Pancreas (tissue), 10 donors: ENCODE measurements around the gene CCDC187. TPM values are rescaled to one million over a fixed set of nuclear protein-coding genes. Genes with fewer than 3 reads are reported as not detected.
A peak's percentile ranks its signal among the peaks of the same experiment; 100 is the strongest.

ENCODE experiments used
- ATAC-seq, 4 donors: fragments of 200-7000 bp; cut with Tn5 transposase; one replicate each; pipeline versions ENCODE4 v1.8.0 to v1.9.1; 2020; ENCODE audit warnings: mild to moderate bottlenecking in 4 of 4, moderate library complexity in 4 of 4
- DNase-seq, 6 donors: peaks; one replicate each; pipeline ENCODE4 v3.0.0-alpha.2; 2020
- FAIRE-seq: peaks from 2 replicates; lab custom pipeline; 2012; peaks lifted over from hg19 to GRCh38; lab: Jason Lieb, UNC
- H3K27ac ChIP-seq, 4 donors: fragments of 200-600 bp; sonication (generic); 1 replicate in 3 of 4; 2 replicates in 1 of 4; pipeline versions ENCODE4 v1.5.0 to v1.8.0; 2020
- H3K27me3 ChIP-seq, 4 donors: fragments of 200-600 bp; one replicate each; pipeline ENCODE4 v1.8.0; 2021
- H3K36me3 ChIP-seq, 3 donors: fragments of 200-600 bp; sonication (generic) in 1 of 3; one replicate each; pipeline versions ENCODE4 v1.5.0 to v1.8.0; 2020 to 2021
- H3K4me1 ChIP-seq, 3 donors: fragments of 200-600 bp; one replicate each; pipeline ENCODE4 v1.8.0; 2021
- H3K4me3 ChIP-seq, 4 donors: fragments of 200-600 bp; sonication (generic) in 2 of 4; one replicate each; pipeline versions ENCODE4 v1.5.0 to v1.8.0; 2020 to 2021
- H3K9me3 ChIP-seq, 4 donors: fragments of 200-600 bp; one replicate each; pipeline ENCODE4 v1.8.0; 2021
- WGBS, 2 donors: extraction: QIAGEN DNeasy Blood & Tissue Kit; methylation state at CpG; one replicate each; pipeline ENCODE4 v1.1.7; 2013; 5-methylcytosine and 5-hydroxymethylcytosine counted together
- intact Hi-C, 3 donors: fragments of 100-400 bp; cut with DNase I; formaldehyde crosslinking; loops; one replicate each; pipeline versions ENCODE4 v1.11.1 to v1.14.2; 2022
- polyA plus RNA-seq, 2 donors: library from polyadenylated mRNA; stranded (reverse); fragments of 200-250 nt; gene quantifications; one replicate each; pipeline ENCODE4 v1.2.3, GENCODE V29; 2013
- total RNA-seq, 6 donors: library from RNA; stranded (reverse); fragmentation: NEBNext Ultra II Directional in 4 of 6; extraction: Animal tissue kit (Norgen Biotek cat#: 25700) in 4 of 6; gene quantifications; one replicate each; pipeline versions ENCODE4 v1.2.1 to v1.2.4, GENCODE V29; 2021 to 2023
- TF ChIP-seq, protein P1 (sequence below), 4 donors: fragments of 200-600 bp; sonication (generic) in 3 of 4; IDR thresholded peaks; one replicate each; pipeline versions ENCODE4 v1.5.0 to v1.8.0; 2021; ENCODE audit warnings: antibody characterized with exemption in 4 of 4
- donor health status: healthy with polysubstance abuse.
- donor health status: DM: no; HTN: no; CAD: no; lungs with moderate emphysema.
- donor health status: DM: no; HTN: no; CAD: no.
- donor health status: control.
- donor health status: control.
- donor health status: Bipolar disorder and iron deficiency.
- donor health status: DM: yes; HTN: yes; CAD: no.
- donor health status: DM: no; HTN: no; CAD: no.
- donor health status: DM: no; HTN: no; CAD: no.
- donor health status: DM: yes; HTN: yes; CAD: no.

CCDC187 gene
- total and polyA plus RNA-seq, 8 donors: 0.14 to 2.6 (median 0.43) TPM

DNA sequence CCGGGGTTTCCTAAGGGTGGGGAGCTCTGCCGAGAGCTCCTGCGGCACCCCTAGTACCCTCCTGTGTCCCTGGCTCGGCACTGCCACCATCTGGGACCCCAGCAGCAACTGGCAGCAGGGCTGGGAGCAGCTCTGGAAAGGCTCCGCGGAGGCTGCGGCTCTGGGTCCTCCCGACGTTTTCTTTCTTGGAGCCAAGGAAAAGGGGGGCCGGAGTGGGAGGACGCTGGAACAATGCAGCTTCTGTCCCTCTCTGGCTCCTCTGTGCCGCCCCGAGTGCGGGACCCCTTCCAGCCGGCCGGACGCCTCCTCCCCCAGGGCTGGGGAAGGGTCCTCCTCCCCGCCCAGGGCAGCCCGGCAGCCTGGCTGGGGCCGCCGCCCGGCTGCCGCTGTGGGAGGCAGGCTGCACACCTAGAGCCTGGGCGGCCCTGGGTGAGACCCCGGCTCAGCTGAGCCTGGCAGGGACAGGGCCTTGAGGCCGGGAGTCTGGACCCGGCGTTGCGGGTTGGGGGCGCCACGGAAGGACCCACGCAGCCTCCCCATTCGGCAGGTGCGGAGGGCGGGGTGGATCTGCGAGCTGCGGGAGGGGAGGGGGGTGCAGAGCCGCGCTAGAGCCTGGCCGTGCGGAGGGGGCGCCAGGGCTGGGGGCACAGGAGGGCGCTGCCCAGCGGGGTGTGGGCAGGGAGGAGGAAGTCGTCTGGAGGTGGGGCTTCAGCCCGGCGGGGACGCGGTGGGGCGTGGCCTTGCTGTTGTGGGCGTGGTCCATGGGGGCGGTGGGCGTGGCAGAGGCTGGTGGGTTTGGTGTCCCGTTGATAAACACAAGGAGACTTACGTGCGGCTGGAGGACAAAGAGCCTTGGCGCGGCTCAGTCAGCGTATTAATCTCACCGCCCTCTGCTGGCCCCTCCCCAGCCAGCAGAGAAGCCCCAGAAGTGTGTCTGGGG lies 38.6 kb upstream of the CCDC187 start:
- peak overlapping the region; percentile 26 to 53 (median 40) for H3K4me3 ChIP-seq
- peaks cover 7 to 24% (median 14%) of the 10 kb centered on the region in 3 donors for H3K4me1 ChIP-seq
- H3K27me3 ChIP-seq: no peaks in the 10 kb centered on the region
- no peaks in the 10 kb centered on the region for H3K9me3 ChIP-seq
- 7% methylated on average over 46 to 60 of the region's 60 CpGs for WGBS, 2 donors
- peak overlapping the region; percentile 77 to 88 (median 86) for H3K27ac ChIP-seq
- DNase-seq (peak; percentile 86 to 97 (median 96)), FAIRE-seq (no peak), ATAC-seq (peak; percentile 65 to 82 (median 80))
- H3K36me3 ChIP-seq: no peaks in the 10 kb centered on the region
- TF ChIP-seq, protein P1, sequence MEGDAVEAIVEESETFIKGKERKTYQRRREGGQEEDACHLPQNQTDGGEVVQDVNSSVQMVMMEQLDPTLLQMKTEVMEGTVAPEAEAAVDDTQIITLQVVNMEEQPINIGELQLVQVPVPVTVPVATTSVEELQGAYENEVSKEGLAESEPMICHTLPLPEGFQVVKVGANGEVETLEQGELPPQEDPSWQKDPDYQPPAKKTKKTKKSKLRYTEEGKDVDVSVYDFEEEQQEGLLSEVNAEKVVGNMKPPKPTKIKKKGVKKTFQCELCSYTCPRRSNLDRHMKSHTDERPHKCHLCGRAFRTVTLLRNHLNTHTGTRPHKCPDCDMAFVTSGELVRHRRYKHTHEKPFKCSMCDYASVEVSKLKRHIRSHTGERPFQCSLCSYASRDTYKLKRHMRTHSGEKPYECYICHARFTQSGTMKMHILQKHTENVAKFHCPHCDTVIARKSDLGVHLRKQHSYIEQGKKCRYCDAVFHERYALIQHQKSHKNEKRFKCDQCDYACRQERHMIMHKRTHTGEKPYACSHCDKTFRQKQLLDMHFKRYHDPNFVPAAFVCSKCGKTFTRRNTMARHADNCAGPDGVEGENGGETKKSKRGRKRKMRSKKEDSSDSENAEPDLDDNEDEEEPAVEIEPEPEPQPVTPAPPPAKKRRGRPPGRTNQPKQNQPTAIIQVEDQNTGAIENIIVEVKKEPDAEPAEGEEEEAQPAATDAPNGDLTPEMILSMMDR (IDR thresholded peaks at IDR 0.05): no peak
- intact Hi-C loops: no loop called here

DNA sequence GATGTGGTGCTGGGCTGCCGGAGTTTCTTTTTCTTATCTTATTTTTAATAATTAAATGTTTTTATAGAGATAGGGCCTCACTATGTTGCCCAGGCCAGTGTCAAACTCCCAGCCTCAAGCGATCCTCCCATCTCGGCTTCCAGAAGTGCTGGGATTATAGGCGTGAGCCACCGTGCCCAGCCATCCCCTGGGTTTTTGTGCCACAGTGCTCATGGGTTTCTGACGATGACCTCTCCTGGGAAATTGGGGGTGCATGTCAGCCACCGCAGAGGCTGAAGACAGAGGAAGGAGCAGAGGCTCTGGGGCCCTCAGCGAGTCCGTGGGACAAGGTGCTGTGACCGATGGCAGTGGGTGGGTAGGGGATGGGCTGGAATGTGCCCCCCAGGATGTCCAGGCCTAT lies 37.9 kb upstream of the CCDC187 start:
- TF ChIP-seq, protein P1 (IDR thresholded peaks at IDR 0.05): no peak
- no peak for DNase-seq
- intact Hi-C loops: no loop called here
- no peak for FAIRE-seq
- Histone ChIP-seq H3K36me3 (no peaks in the 10 kb centered on the region), H3K27me3 (no peaks in the 10 kb centered on the region), H3K27ac (peak overlapping the region; percentile 80 to 88 (median 86)), H3K9me3 (no peaks in the 10 kb centered on the region), H3K4me1 (peaks cover 7 to 24% (median 14%) of the 10 kb centered on the region in 3 donors), H3K4me3 (peak overlapping the region in 3 of 4 donors; percentile 37 to 53 (median 43))
- ATAC-seq: no peak
- WGBS, 2 donors: 33 to 34% methylated on average over 10 of the region's 10 CpGs

DNA sequence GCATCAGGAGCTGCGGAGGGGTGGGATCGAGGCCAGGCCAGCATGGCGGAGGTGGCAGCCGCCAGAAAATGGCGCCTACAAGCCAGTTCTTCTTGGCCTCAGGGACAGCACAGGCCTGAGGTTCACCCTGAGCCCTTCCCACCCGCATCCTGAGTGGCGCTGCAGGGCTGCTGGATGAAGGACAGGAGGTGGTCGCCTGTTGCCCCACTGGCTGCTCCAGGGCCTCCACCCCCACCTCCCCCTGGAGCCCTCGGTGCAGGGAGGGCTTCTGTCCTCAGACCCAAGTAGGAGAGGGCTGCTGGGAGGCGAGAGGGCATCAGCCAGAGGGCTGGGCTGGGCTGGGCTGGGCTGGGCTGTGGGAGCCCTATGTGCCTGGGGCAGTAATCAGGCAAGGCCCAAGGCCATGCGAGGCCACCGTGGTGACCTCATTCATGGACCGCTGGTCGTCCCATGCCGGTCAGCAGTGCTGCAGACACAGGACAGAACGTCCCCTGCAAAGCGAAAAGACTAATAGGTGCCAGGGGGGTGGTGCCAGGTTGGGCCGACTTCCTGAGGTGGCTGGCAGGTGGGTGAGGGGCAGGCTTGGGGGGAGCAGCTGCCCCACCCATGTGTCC lies 37.3 kb upstream of the CCDC187 start:
- FAIRE-seq: no peak
- 54 to 67% methylated on average over 17 to 18 of the region's 18 CpGs for WGBS, 2 donors
- Histone ChIP-seq H3K27me3 (no peaks in the 10 kb centered on the region), H3K4me3 (peak overlapping the region in 1 of 4 donors; percentile 53), H3K9me3 (no peaks in the 10 kb centered on the region), H3K27ac (peak overlapping the region; percentile 80 to 88 (median 86)), H3K36me3 (no peaks in the 10 kb centered on the region), H3K4me1 (peaks cover 7 to 24% (median 14%) of the 10 kb centered on the region in 3 donors)
- intact Hi-C loops: no loop called here
- peak in 4 of 6 donors; percentile 81 to 94 (median 88) for DNase-seq
- ATAC-seq: peak in 3 of 4 donors; percentile 6 to 53 (median 41)
- TF ChIP-seq, protein P1 (IDR thresholded peaks at IDR 0.05): no peak

DNA sequence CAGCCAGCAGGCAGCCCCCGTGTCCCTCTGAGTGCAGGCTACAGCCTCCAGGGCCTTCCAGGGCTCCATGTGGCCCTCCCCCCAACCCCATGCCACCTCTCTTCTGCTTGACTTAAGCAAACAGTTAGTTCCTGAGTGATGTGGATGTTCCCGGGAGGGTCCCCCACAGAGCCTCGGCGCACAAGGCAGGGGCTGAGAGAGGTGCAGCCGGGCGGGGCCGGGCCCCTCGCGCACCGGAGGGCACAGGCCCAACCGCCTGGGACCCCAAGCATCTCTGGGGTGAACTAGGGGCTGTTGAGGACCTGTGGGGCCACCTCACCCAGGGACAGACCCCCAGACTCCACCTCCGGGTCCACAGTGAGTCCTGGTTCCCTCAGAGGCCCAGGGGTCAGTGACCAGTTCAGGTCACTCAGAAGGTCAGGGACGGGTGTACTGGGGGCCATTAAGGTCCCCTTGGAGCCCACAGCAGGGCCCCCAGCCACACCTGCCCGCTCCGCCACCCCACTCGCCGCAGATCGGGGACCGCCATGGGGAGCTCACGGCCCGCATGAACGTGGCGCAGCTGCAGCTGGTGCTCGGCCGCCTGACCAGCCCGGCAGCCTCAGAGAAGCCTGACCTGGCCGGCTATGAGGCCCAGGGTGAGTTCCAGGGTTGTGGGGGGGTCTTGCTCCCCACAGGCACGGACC lies 36.6 kb upstream of the CCDC187 start:
- DNase-seq (peak in 1 of 6 donors; percentile 76), FAIRE-seq (no peak), ATAC-seq (no peak)
- intact Hi-C loops: no loop called here
- TF ChIP-seq, protein P1 (IDR thresholded peaks at IDR 0.05): no peak
- Histone ChIP-seq H3K27ac (peak overlapping the region; percentile 80 to 88 (median 86)), H3K9me3 (no peaks in the 10 kb centered on the region), H3K4me3 (peak overlapping the region in 1 of 4 donors; percentile 23), H3K27me3 (no peaks in the 10 kb centered on the region), H3K36me3 (no peaks in the 10 kb centered on the region), H3K4me1 (peaks cover 7 to 24% (median 14%) of the 10 kb centered on the region in 3 donors)
- WGBS, 2 donors: 90 to 92% methylated on average over 27 to 28 of the region's 28 CpGs
